Cardiac fibroblast (primary cell): ENCODE data around the gene OSM.

Experiments used
- DNase-seq, 2 donors: peaks; one replicate each; pipeline versions ENCODE4 v3.0.0 to v3.0.0-alpha.2; 2010; ENCODE audit warnings: low read depth in 2 of 2
- H3K4me3 ChIP-seq, 2 donors: replicated peaks in 1 of 2; 1 replicate in 1 of 2; 2 replicates in 1 of 2; pipeline ENCODE4 v1.5.1; 2011; ENCODE audit warnings: low read depth in 2 of 2, low read length in 2 of 2, mild to moderate bottlenecking in 2 of 2, moderate library complexity in 1 of 2
- TF ChIP-seq, protein P1 (sequence below): IDR thresholded peaks from one replicate; pipeline ENCODE4 v1.5.1; 2011; ENCODE audit warnings: low read depth, mild to moderate bottlenecking, low read length, inconsistent platforms

Gene OSM

GRCh38 chr22:30305906-30306626, 39.4 kb upstream of the OSM start:
- no peak overlapping the region for H3K4me3 ChIP-seq
- TF ChIP-seq, protein P1, sequence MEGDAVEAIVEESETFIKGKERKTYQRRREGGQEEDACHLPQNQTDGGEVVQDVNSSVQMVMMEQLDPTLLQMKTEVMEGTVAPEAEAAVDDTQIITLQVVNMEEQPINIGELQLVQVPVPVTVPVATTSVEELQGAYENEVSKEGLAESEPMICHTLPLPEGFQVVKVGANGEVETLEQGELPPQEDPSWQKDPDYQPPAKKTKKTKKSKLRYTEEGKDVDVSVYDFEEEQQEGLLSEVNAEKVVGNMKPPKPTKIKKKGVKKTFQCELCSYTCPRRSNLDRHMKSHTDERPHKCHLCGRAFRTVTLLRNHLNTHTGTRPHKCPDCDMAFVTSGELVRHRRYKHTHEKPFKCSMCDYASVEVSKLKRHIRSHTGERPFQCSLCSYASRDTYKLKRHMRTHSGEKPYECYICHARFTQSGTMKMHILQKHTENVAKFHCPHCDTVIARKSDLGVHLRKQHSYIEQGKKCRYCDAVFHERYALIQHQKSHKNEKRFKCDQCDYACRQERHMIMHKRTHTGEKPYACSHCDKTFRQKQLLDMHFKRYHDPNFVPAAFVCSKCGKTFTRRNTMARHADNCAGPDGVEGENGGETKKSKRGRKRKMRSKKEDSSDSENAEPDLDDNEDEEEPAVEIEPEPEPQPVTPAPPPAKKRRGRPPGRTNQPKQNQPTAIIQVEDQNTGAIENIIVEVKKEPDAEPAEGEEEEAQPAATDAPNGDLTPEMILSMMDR, result no peak
- no peak for DNase-seq

DNA sequence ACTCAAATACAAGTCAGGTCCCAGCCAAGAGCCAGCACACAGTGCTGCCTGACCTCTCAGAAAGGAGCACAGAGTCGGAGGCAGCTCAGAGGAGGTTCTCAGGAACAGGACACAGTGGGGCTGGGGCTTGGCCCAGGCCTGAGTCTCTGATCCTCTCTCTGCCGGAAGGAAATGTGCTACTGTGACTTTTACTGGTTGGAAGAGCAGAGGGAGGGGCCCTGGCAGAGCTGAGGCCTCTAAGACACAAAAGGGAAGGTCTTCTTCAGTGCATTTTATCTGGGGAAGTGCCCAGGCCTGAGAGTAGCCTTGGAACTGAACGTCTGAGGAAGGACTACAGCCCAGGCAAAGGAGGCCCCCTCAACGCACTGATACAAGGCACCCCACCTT, 38.9 kb upstream of the OSM start:
- H3K4me3 ChIP-seq, result no peak overlapping the region
- TF ChIP-seq, protein P1, result no peak
- peak in 1 of 2 donors; percentile 70 for DNase-seq

GRCh38 chr22:30304495-30305244, 38.0 kb upstream of the OSM start:
- H3K4me3 ChIP-seq, result no peak overlapping the region
- TF ChIP-seq, protein P1, result no peak
- DNase-seq, result no peak

- TF ChIP-seq, protein P1, result no peak
- H3K4me3 ChIP-seq, result no peak overlapping the region
- DNase-seq, result no peak
Measured at GRCh38 chr22:30302810-30303138, 36.1 kb upstream of the OSM start.

- TF ChIP-seq, protein P1, result no peak
- no peak overlapping the region for H3K4me3 ChIP-seq
- peak in 1 of 2 donors; percentile 73 for DNase-seq
Measured at GRCh38 chr22:30301995-30302809, 35.6 kb upstream of the OSM start.

- no peak for DNase-seq
- TF ChIP-seq, protein P1, result no peak
- no peak overlapping the region for H3K4me3 ChIP-seq
Measured at GRCh38 chr22:30299322-30299721, 32.7 kb upstream of the OSM start.
